Adrenal gland (tissue), 12 donors: Measurements from ENCODE around the gene CACNA1D. TPM values are rescaled to one million over a fixed set of nuclear protein-coding genes. Genes with fewer than 3 reads are reported as not detected.
A peak's percentile ranks its signal among the peaks of the same experiment; 100 is the strongest.

Experiments
- DNase-seq, 7 donors: peaks; one replicate each; pipeline ENCODE4 v3.0.0-alpha.2; 2019 to 2020
- H3K27ac ChIP-seq, 5 donors: fragments of 200-600 bp; sonication (generic) in 4 of 5; 1 replicate in 3 of 5; 2 replicates in 2 of 5; pipeline versions ENCODE4 v1.5.1 to v1.8.0; 2016 to 2020; ENCODE audit warnings: mild to moderate bottlenecking in 1 of 5
- H3K27me3 ChIP-seq: fragments of 200-600 bp; 2 replicates; pipeline ENCODE4 v1.8.0; 2021
- H3K36me3 ChIP-seq, 2 donors: fragments of 200-600 bp; replicated peaks in 1 of 2; 1 replicate in 1 of 2; 2 replicates in 1 of 2; pipeline versions ENCODE4 v1.5.1 to v1.8.0; 2018 to 2022
- H3K4me1 ChIP-seq, 2 donors: fragments of 200-600 bp; replicated peaks in 1 of 2; 1 replicate in 1 of 2; 2 replicates in 1 of 2; pipeline versions ENCODE4 v1.5.1 to v1.8.0; 2018 to 2021
- H3K4me3 ChIP-seq, 4 donors: fragments of 200-600 bp; sonication (generic) in 3 of 4; one replicate each; pipeline ENCODE4 v1.5.1; 2016 to 2018
- H3K9me3 ChIP-seq, 3 donors: fragments of 200-600 bp; sonication (generic) in 1 of 3; replicated peaks in 1 of 3; 1 replicate in 2 of 3; 2 replicates in 1 of 3; pipeline versions ENCODE4 v1.5.1 to v1.8.0; 2016 to 2021
- POLR2A ChIP-seq, 2 donors: fragments of 450-650 bp; IDR thresholded peaks; one replicate each; pipeline ENCODE4 v1.6.1; 2017; ENCODE audit warnings: antibody characterized with exemption in 2 of 2, mild to moderate bottlenecking in 2 of 2, moderate library complexity in 1 of 2
- WGBS, 4 donors: extraction: QIAGEN DNeasy Blood & Tissue Kit in 2 of 4; methylation state at CpG; one replicate each; pipeline versions ENCODE4 v1.1.5 to v1.1.7; 2013 to 2017; 5-methylcytosine and 5-hydroxymethylcytosine counted together
- intact Hi-C, 2 donors: fragments of 100-400 bp; cut with DNase I; formaldehyde crosslinking; loops; one replicate each; pipeline versions ENCODE4 v1.14.1 to v1.15.0; 2022 to 2023
- polyA plus RNA-seq, 3 donors: library from polyadenylated mRNA; stranded (reverse); fragments of 200-250 nt in 2 of 3; fragments of 350-450 nt in 1 of 3; fragmentation: Illumina TruSeq in 1 of 3; extraction: RNeasy Lipid Tissue Mini Kit (QIAGEN cat#74804) in 1 of 3; gene quantifications; one replicate each; pipeline ENCODE4 v1.2.3, GENCODE V29; 2013 to 2014
- total RNA-seq, 9 donors: library from RNA; depleted of rRNA in 4 of 9; stranded (reverse); fragments of >200 nt in 4 of 9; fragments of 120-200 nt in 1 of 9; fragmentation: NEBNext Ultra II Directional in 1 of 9; extraction: Animal tissue kit (Norgen Biotek cat#: 25700) in 1 of 9; gene quantifications; one replicate each; pipeline versions ENCODE4 v1.1.0 to v1.2.4, GENCODE V29; 2013 to 2023
- TF ChIP-seq, protein P1 (sequence below), 6 experiments: fragments of 450-650 bp in 4 of 6; fragments of 200-600 bp in 2 of 6; sonication (generic) in 1 of 6; IDR thresholded peaks; 1 replicate in 5 of 6; 2 replicates in 1 of 6; pipeline versions ENCODE4 v1.5.1 to v1.8.0; 2016 to 2021; ENCODE audit warnings: antibody characterized with exemption in 6 of 6, mild to moderate bottlenecking in 2 of 6, moderate library complexity in 1 of 6
- donor health status: healthy with polysubstance abuse.
- donor health status: Bipolar disorder and iron deficiency.
- donor health status: DM: yes; HTN: yes; CAD: no.
- donor health status: DM: no; HTN: no; CAD: no.
- donor health status: DM: no; HTN: no; CAD: no.
- donor health status: DM: yes; HTN: yes; CAD: no.

The CACNA1D gene
- total and polyA plus RNA-seq, 12 donors, result 25.8 to 111 (median 63.0) TPM

DNA sequence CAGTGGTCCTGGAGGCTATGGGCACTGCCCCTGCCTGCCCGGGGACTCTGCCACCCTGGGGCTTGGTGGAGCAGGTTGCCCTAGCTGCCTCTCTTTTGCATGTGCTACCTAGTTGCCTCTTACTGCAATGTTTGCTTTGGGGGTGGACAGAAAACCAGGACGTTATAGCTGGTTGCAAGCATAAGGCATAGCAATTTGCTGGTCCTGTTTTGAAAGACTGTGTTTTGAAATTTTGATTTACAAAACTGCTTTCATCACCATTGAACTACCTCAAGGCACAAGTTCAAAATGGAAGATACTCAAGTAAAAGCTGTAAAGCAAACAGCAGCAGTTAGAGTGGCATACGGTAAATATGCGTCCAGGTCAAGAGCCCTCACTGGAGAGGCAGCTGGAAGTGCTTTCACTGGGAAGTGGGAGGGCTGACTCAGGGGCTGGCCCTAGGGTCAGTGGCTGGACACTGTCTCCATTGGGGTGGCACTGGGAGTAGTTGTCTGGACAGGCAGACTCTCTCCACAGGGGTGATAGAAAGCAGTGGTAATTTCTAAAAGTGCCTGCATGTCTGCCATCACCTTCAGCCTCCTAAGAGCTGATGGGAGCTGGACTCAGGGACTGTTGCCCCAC lies 213.7 kb downstream of the CACNA1D start:
- intact Hi-C loops, result loop anchor here (5.0 to 10.0 kb wide), 3 partner anchors 331 to 413 kb away; no protein-coding TSS in a partner anchor
- no peaks in the 10 kb centered on the region for H3K9me3 ChIP-seq
- WGBS, 4 donors, result 79 to 83% (median 81%) methylated on average over 4 of the region's 4 CpGs
- no peaks in the 10 kb centered on the region for H3K27me3 ChIP-seq
- peaks cover 0 to 4% of the 10 kb centered on the region in 2 donors for H3K36me3 ChIP-seq
- TF ChIP-seq, protein P1, sequence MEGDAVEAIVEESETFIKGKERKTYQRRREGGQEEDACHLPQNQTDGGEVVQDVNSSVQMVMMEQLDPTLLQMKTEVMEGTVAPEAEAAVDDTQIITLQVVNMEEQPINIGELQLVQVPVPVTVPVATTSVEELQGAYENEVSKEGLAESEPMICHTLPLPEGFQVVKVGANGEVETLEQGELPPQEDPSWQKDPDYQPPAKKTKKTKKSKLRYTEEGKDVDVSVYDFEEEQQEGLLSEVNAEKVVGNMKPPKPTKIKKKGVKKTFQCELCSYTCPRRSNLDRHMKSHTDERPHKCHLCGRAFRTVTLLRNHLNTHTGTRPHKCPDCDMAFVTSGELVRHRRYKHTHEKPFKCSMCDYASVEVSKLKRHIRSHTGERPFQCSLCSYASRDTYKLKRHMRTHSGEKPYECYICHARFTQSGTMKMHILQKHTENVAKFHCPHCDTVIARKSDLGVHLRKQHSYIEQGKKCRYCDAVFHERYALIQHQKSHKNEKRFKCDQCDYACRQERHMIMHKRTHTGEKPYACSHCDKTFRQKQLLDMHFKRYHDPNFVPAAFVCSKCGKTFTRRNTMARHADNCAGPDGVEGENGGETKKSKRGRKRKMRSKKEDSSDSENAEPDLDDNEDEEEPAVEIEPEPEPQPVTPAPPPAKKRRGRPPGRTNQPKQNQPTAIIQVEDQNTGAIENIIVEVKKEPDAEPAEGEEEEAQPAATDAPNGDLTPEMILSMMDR (IDR thresholded peaks at IDR 0.05), result no peak
- TF ChIP-seq POLR2A (IDR thresholded peaks at IDR 0.05), result no peak
- DNase-seq, result peak in 1 of 7 donors; percentile 49
- H3K27ac ChIP-seq, result no peak overlapping the region
- H3K4me1 ChIP-seq, result peaks cover 0 to 20% of the 10 kb centered on the region in 2 donors
- no peak overlapping the region for H3K4me3 ChIP-seq

- DNase-seq, result peak in 1 of 7 donors; percentile 38
Observed at GRCh38 chr3:53709256-53709655, 214.8 kb downstream of the CACNA1D start.

DNA sequence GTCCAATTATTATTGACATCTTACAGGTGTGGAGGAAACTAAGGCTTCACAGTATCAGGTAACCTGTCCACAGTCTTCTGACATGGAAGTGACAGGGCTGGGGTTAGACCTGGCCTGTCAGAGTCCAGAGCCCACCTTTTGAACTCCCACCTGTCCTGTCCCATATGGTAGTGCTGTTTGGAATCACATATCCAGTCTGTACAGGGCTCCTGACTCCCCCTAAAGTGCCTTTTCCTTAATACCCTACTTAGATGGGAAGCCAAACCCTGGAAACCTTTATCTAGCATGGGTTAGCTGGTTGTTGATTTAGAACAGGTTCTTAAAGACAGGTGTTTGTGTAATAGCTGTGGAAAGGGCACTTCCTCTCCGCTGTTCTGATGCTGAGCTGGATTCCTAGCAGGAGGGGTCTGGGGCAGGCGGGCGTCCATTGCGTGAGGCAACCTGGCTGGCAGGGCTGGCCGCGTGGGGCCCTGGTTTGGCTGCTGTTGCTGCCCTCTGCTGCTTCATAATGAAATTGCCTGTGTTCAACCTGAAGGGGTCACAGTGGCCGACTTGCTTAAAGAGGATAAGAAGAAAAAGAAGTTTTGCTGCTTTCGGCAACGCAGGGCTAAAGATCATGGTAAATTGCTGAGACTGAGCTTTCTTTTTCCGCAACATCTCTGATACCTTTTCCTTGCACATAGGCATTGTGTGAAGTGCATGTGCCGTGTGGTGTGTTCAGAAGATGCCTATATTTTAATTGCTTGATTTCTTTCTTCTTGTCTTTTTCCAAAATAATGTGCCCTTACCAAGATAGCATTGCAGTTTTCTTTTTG lies 215.7 kb downstream of the CACNA1D start:
- Histone ChIP-seq H3K27ac (peak overlapping the region in 1 of 5 donors; percentile 27), H3K27me3 (no peaks in the 10 kb centered on the region), H3K4me3 (no peak overlapping the region), H3K4me1 (peaks cover 0 to 33% of the 10 kb centered on the region in 2 donors), H3K36me3 (no peaks in the 10 kb centered on the region), H3K9me3 (no peaks in the 10 kb centered on the region)
- 16 to 23% (median 18%) methylated on average over 9 to 11 of the region's 11 CpGs for WGBS, 4 donors
- no peak for TF ChIP-seq POLR2A (IDR thresholded peaks at IDR 0.05)
- TF ChIP-seq, protein P1 (IDR thresholded peaks at IDR 0.05), result peak; percentile 76 to 89 (median 84)
- DNase-seq, result peak; percentile 69 to 89 (median 75)
- intact Hi-C loops, result loop anchor here (5.0 to 10.0 kb wide), 4 partner anchors 333 to 485 kb away; no protein-coding TSS in a partner anchor

More at GRCh38 chr3:53709256-53709655, 214.8 kb downstream of the CACNA1D start:
- H3K36me3 ChIP-seq, result no peaks in the 10 kb centered on the region
- H3K9me3 ChIP-seq, result no peaks in the 10 kb centered on the region
- no peaks in the 10 kb centered on the region for H3K27me3 ChIP-seq
- 78 to 93% (median 89%) methylated on average over 4 to 6 of the region's 6 CpGs for WGBS, 4 donors
- H3K27ac ChIP-seq, result no peak overlapping the region
- H3K4me1 ChIP-seq, result peaks cover 0 to 27% of the 10 kb centered on the region in 2 donors
- TF ChIP-seq, protein P1 (IDR thresholded peaks at IDR 0.05), result no peak
- no peak for TF ChIP-seq POLR2A (IDR thresholded peaks at IDR 0.05)
- no peak overlapping the region for H3K4me3 ChIP-seq
- intact Hi-C loops, result loop anchor here (5.0 to 10.0 kb wide), 3 partner anchors 332 to 414 kb away; no protein-coding TSS in a partner anchor

DNA sequence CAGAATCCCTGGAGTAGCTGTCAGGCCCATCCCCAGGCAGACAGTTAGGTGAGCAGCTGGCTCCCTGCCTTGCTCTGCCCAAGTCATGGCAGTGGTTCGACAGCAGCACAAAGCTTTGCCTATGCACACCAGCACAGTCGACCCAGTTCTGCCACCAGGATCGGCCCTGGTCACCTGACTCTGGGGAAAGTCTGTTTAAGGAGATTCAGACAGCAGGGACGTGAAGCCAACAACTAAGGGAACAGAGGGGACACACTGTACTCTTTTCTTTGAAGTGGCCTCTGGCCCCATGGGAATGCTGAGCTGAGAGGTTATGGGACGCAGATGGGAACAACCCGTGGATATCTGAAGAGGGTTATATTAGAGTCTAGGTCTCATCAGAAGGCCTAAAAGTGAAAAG lies 217.0 kb downstream of the CACNA1D start:
- 64 to 89% (median 67%) methylated on average over 5 to 6 of the region's 6 CpGs for WGBS, 4 donors
- peak in 2 of 7 donors; percentile 18 to 51 for DNase-seq
- Histone ChIP-seq H3K27me3 (no peaks in the 10 kb centered on the region), H3K27ac (no peak overlapping the region), H3K4me3 (no peak overlapping the region), H3K36me3 (no peaks in the 10 kb centered on the region), H3K9me3 (no peaks in the 10 kb centered on the region), H3K4me1 (peaks cover 0 to 38% of the 10 kb centered on the region in 2 donors)
- TF ChIP-seq POLR2A (IDR thresholded peaks at IDR 0.05), result no peak
- TF ChIP-seq, protein P1 (IDR thresholded peaks at IDR 0.05), result no peak
- intact Hi-C loops, result loop anchor here in 1 of 2 donors (10.0 kb wide), 2 partner anchors 417 to 487 kb away; no protein-coding TSS in a partner anchor
